Psoas muscle (tissue), 8 donors: Measurements from ENCODE around the gene P4HB. TPM values are rescaled to one million over a fixed set of nuclear protein-coding genes. Genes with fewer than 3 reads are reported as not detected.
A peak's percentile ranks its signal among the peaks of the same experiment; 100 is the strongest.

Source experiments
- ATAC-seq, 4 donors: fragments of 200-7000 bp; cut with Tn5 transposase; one replicate each; pipeline ENCODE4 v1.9.1; 2020; ENCODE audit warnings: moderate library complexity in 3 of 4, mild to moderate bottlenecking in 2 of 4
- DNase-seq, 2 donors: peaks; one replicate each; pipeline ENCODE4 v3.0.0-alpha.2; 2020
- H3K27ac ChIP-seq: fragments of 200-600 bp; one replicate; pipeline ENCODE4 v1.8.0; 2022
- H3K27me3 ChIP-seq, 3 donors: fragments of 200-600 bp in 1 of 3; one replicate each; pipeline versions ENCODE4 v1.6.1 to v1.8.0; 2013 to 2022; ENCODE audit warnings: low read length in 2 of 3, mild to moderate bottlenecking in 2 of 3, moderate library complexity in 1 of 3; ENCODE audit not compliant: insufficient read depth in 3 of 3
- H3K36me3 ChIP-seq, 2 donors: fragments of 200-600 bp in 1 of 2; one replicate each; pipeline versions ENCODE4 v1.6.1 to v1.8.0; 2013 to 2022; ENCODE audit warnings: low read depth in 1 of 2, mild to moderate bottlenecking in 1 of 2, moderate library complexity in 1 of 2; ENCODE audit not compliant: insufficient read depth in 1 of 2
- H3K4me1 ChIP-seq: fragments of 200-600 bp; one replicate; pipeline ENCODE4 v1.8.0; 2022
- H3K4me3 ChIP-seq: fragments of 200-600 bp; one replicate; pipeline ENCODE4 v1.8.0; 2022; ENCODE audit warnings: mild to moderate bottlenecking
- H3K9me3 ChIP-seq: fragments of 200-600 bp; one replicate; pipeline ENCODE4 v1.8.0; 2022
- WGBS, 3 donors: extraction: QIAGEN DNeasy Blood & Tissue Kit; methylation state at CpG; one replicate each; pipeline versions ENCODE4 v1.1.6 to v1.1.7; 2013; 5-methylcytosine and 5-hydroxymethylcytosine counted together
- intact Hi-C, 2 donors: fragments of 100-400 bp; cut with DNase I; formaldehyde crosslinking; loops; one replicate each; pipeline versions ENCODE4 v1.11.0 to v1.14.2; 2022
- polyA plus RNA-seq, 3 donors: library from polyadenylated mRNA; stranded (reverse); fragments of 200-250 nt; gene quantifications; one replicate each; pipeline ENCODE4 v1.2.3, GENCODE V29; 2013
- total RNA-seq, 4 donors: library from RNA; stranded (reverse); fragmentation: NEBNext Ultra II Directional in 2 of 4; extraction: Animal tissue kit (Norgen Biotek cat#: 25700) in 2 of 4; gene quantifications; one replicate each; pipeline versions ENCODE4 v1.2.1 to v1.2.4, GENCODE V29; 2021 to 2023
- TF ChIP-seq, protein P1 (sequence below): fragments of 200-600 bp; IDR thresholded peaks from one replicate; pipeline ENCODE4 v1.8.0; 2022; ENCODE audit warnings: antibody characterized with exemption
- donor health status: healthy with polysubstance abuse.
- donor health status: DM: no; HTN: no; CAD: no; lungs with moderate emphysema.
- donor health status: Bipolar disorder and iron deficiency.
- donor health status: healthy.
- donor health status: DM: yes; HTN: yes; CAD: no.
- donor health status: DM: no; HTN: no; CAD: no.
- donor health status: DM: no; HTN: no; CAD: no.
- donor health status: DM: yes; HTN: yes; CAD: no.

P4HB gene
- total and polyA plus RNA-seq, 7 donors = 236 to 384 (median 267) TPM

DNA sequence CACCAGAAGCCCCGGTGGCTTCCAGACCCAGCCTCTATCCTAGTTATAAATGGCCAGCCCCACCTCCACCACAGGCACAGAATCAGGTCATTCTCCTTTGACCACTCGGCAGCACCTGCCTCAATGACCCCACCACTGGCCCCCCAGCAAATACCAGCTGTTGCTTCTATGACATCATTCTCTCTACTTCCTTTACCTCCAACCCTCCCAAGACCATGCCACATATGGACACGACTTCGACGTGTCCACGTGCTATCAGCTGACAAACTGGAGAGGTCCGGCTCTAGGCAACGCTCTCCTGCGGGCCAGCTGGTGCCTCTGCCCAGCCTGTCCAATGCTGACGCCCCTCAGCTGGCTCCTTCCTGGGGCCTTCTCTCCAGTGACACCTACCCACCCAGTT, 25.1 kb upstream of the P4HB start:
- WGBS, 3 donors = 34 to 45% (median 39%) methylated on average over 10 of the region's 10 CpGs
- no peaks in the 10 kb centered on the region for H3K9me3 ChIP-seq
- peak overlapping the region; percentile 96 for H3K27ac ChIP-seq

DNA sequence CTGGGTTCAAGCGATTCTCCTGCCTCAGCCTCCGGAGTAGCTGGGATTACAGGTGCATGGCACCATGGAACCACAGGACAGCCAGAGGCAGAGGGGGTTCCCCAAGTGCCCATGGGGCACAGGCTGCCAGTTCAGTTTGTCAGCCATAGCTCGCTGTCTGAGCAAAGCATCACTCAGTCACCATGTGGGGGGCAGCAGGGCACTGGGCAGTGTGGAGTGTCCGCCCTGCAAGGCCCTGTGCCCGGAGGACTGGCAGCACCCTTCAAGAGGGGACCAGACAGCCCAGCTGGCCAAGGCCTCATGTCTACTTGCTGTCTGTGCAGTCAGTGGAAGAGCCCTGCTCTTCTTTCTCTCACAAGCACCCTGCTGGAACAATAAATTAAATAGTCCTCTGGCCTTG, 24.6 kb upstream of the P4HB start:
- ATAC-seq (no peak), DNase-seq (no peak)
- Histone ChIP-seq H3K9me3 (no peaks in the 10 kb centered on the region), H3K36me3 (peaks cover 0 to 68% of the 10 kb centered on the region in 2 donors), H3K27me3 (no peaks in the 10 kb centered on the region), H3K4me3 (no peak overlapping the region), H3K4me1 (peaks cover 43% of the 10 kb centered on the region), H3K27ac (peak overlapping the region; percentile 96)
- WGBS, 3 donors = 87 to 89% (median 87%) methylated on average over 5 of the region's 5 CpGs
- TF ChIP-seq, protein P1, sequence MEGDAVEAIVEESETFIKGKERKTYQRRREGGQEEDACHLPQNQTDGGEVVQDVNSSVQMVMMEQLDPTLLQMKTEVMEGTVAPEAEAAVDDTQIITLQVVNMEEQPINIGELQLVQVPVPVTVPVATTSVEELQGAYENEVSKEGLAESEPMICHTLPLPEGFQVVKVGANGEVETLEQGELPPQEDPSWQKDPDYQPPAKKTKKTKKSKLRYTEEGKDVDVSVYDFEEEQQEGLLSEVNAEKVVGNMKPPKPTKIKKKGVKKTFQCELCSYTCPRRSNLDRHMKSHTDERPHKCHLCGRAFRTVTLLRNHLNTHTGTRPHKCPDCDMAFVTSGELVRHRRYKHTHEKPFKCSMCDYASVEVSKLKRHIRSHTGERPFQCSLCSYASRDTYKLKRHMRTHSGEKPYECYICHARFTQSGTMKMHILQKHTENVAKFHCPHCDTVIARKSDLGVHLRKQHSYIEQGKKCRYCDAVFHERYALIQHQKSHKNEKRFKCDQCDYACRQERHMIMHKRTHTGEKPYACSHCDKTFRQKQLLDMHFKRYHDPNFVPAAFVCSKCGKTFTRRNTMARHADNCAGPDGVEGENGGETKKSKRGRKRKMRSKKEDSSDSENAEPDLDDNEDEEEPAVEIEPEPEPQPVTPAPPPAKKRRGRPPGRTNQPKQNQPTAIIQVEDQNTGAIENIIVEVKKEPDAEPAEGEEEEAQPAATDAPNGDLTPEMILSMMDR = no peak
- intact Hi-C loops = no loop called here

More for the DNA sequence above, 25.1 kb upstream of the P4HB start:
- TF ChIP-seq, protein P1 = no peak
- Histone ChIP-seq H3K27me3 (no peaks in the 10 kb centered on the region), H3K4me3 (peak overlapping the region; percentile 1), H3K4me1 (peaks cover 48% of the 10 kb centered on the region), H3K36me3 (peaks cover 0 to 68% of the 10 kb centered on the region in 2 donors)
- ATAC-seq = peak; percentile 5 to 44 (median 26)
- intact Hi-C loops = no loop called here
- DNase-seq = no peak

DNA sequence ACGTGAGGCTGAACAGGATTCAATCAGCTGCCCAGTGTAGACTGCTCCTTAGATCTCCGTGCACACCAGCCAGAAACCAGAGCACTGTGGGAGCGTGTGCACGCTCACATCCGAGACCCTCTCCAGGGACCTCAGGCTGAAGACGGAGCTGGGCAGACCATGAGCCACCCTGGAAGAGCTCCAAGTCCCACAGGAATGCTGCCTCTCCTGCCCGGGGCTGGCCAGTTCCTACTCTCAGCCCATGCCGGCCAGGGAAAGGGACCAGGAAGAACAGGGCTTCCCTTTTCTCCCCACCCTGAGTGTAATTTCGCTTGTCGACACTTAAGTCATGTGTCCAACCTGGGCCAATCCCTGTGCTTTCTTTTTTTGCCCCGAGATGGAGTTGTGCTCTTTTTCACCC, 24.2 kb upstream of the P4HB start:
- H3K27me3 ChIP-seq = no peaks in the 10 kb centered on the region
- intact Hi-C loops = no loop called here
- H3K4me3 ChIP-seq = no peak overlapping the region
- WGBS, 3 donors = 17 to 36% (median 18%) methylated on average over 11 of the region's 11 CpGs
- ATAC-seq (peak in 2 of 4 donors; percentile 5 to 15), DNase-seq (no peak)
- peak overlapping the region; percentile 96 for H3K27ac ChIP-seq
- H3K9me3 ChIP-seq = no peaks in the 10 kb centered on the region
- TF ChIP-seq, protein P1 = no peak
- H3K4me1 ChIP-seq = peaks cover 39% of the 10 kb centered on the region
- peaks cover 0 to 68% of the 10 kb centered on the region in 2 donors for H3K36me3 ChIP-seq

DNA sequence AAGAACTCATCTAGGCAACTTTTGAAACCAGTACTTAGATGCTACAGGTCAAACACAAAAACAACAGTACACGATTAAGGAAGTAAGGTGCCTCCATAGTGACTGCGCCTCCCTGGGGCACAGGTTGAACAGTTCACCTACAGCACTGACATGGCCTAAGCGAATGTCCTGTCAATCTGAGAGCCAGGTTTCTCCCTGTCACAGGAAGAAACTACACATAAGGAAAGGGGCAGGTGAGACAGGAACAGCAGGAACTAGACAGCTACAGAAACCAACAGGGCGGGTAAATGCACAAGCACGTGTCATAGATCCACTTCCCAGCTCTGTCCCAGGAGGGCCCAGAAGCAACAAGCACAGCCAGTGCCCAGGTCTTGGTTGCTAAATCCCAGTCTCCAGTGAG, 18.8 kb upstream of the P4HB start:
- intact Hi-C loops = no loop called here
- Histone ChIP-seq H3K36me3 (peaks cover 0 to 54% of the 10 kb centered on the region in 2 donors), H3K27me3 (no peaks in the 10 kb centered on the region), H3K9me3 (no peaks in the 10 kb centered on the region), H3K27ac (no peak overlapping the region), H3K4me1 (peaks cover 4% of the 10 kb centered on the region), H3K4me3 (no peak overlapping the region)
- ATAC-seq = no peak
- 89 to 96% (median 94%) methylated on average over 5 of the region's 5 CpGs for WGBS, 3 donors
- no peak for DNase-seq
- TF ChIP-seq, protein P1 = no peak

DNA sequence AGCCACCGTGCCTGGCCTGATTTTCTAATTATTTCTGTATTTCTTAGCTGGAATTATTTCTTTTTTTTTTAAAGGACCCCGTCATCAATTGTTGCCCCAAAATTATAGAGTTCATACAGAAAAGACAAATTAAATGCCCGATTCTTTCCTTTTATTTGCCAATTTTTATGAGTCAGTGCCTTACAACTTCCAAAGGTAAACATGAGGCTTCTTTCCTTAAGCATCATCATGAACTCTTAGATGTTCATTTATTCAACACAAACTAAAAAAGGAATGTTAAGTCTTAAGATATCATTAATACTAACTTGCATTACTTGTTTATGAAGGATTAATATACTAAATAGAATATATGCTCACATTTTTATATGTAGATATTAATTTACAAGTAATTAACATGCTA, 18.0 kb upstream of the P4HB start:
- WGBS, 3 donors = 90 to 96% (median 91%) methylated on average over 3 of the region's 3 CpGs
- no peaks in the 10 kb centered on the region for H3K4me1 ChIP-seq
- DNase-seq (no peak), ATAC-seq (no peak)
- intact Hi-C loops = no loop called here
- H3K4me3 ChIP-seq = no peak overlapping the region
- H3K27me3 ChIP-seq = no peaks in the 10 kb centered on the region
- peaks cover 0 to 51% of the 10 kb centered on the region in 2 donors for H3K36me3 ChIP-seq
- no peaks in the 10 kb centered on the region for H3K9me3 ChIP-seq
- TF ChIP-seq, protein P1 = no peak
- H3K27ac ChIP-seq = no peak overlapping the region
